Measurements from ENCODE around the gene CKMT2. TPM values are rescaled to one million over a fixed set of nuclear protein-coding genes. Genes with fewer than 3 reads are reported as not detected.

The CKMT2 gene
- 0.81 TPM for total RNA-seq (ENCODE audit: unreplicated experiment)
- long read RNA-seq, partial matches to known transcripts: 1 of 10 reads
- long read RNA-seq, other reads (novel, unspliced or antisense): 9 of 10 reads

GRCh38 chr5:81233080-81233634 is at the start of gene CKMT2:
CKMT2 (plus strand) TSS chr5:81233322; CDS start chr5:81251133, 17,811 bp downstream.
- H3K27ac Mint-ChIP-seq (ENCODE audit: unreplicated experiment): peak within 1 kb of the TSS; percentile 22
- TF ChIP-seq CTCF (IDR thresholded peaks at IDR 0.05; ENCODE audit: partially characterized antibody, unreplicated experiment): no peak
- H3K9me3 Mint-ChIP-seq (ENCODE audit: unreplicated experiment): peaks cover 2% of the 10 kb centered on the region
- H3K27me3 Mint-ChIP-seq (ENCODE audit: unreplicated experiment): peaks cover 5% of the 10 kb centered on the region
- peaks cover 2% of the 10 kb centered on the region for H3K4me1 Mint-ChIP-seq (ENCODE audit: low read depth, unreplicated experiment)
- peak within 1 kb of the TSS; percentile 84 for H3K4me3 Mint-ChIP-seq (ENCODE audit: unreplicated experiment)
- DNase-seq: peak; percentile 68
- H3K36me3 Mint-ChIP-seq (ENCODE audit: unreplicated experiment): no peaks in the 10 kb centered on the region

- peaks cover 24% of the 10 kb centered on the region for H3K4me1 Mint-ChIP-seq (ENCODE audit: low read depth, unreplicated experiment)
- TF ChIP-seq CTCF (IDR thresholded peaks at IDR 0.05; ENCODE audit: partially characterized antibody, unreplicated experiment): no peak
- peaks cover 5% of the 10 kb centered on the region for H3K9me3 Mint-ChIP-seq (ENCODE audit: unreplicated experiment)
- peak; percentile 37 for DNase-seq
- H3K27me3 Mint-ChIP-seq (ENCODE audit: unreplicated experiment): peaks cover 2% of the 10 kb centered on the region
- H3K4me3 Mint-ChIP-seq (ENCODE audit: unreplicated experiment): peak overlapping the region; percentile 31
- H3K27ac Mint-ChIP-seq (ENCODE audit: unreplicated experiment): peak overlapping the region; percentile 90
- H3K36me3 Mint-ChIP-seq (ENCODE audit: unreplicated experiment): no peaks in the 10 kb centered on the region
These were observed 49.0 kb upstream of the CKMT2 start for GRCh38 chr5:81183811-81184748.

- Mint-ChIP-seq H3K27ac (ENCODE audit: unreplicated experiment) (peak overlapping the region; percentile 90), H3K4me1 (ENCODE audit: low read depth, unreplicated experiment) (peaks cover 24% of the 10 kb centered on the region), H3K9me3 (ENCODE audit: unreplicated experiment) (peaks cover 5% of the 10 kb centered on the region), H3K36me3 (ENCODE audit: unreplicated experiment) (no peaks in the 10 kb centered on the region), H3K27me3 (ENCODE audit: unreplicated experiment) (peaks cover 2% of the 10 kb centered on the region), H3K4me3 (ENCODE audit: unreplicated experiment) (peak overlapping the region; percentile 31)
- no peak for DNase-seq
- no peak for TF ChIP-seq CTCF (IDR thresholded peaks at IDR 0.05; ENCODE audit: partially characterized antibody, unreplicated experiment)
These were observed 48.4 kb upstream of the CKMT2 start for GRCh38 chr5:81184749-81185110.

- peaks cover 5% of the 10 kb centered on the region for H3K9me3 Mint-ChIP-seq (ENCODE audit: unreplicated experiment)
- H3K4me3 Mint-ChIP-seq (ENCODE audit: unreplicated experiment): no peak overlapping the region
- DNase-seq: no peak
- no peak for TF ChIP-seq CTCF (IDR thresholded peaks at IDR 0.05; ENCODE audit: partially characterized antibody, unreplicated experiment)
- peaks cover 20% of the 10 kb centered on the region for H3K4me1 Mint-ChIP-seq (ENCODE audit: low read depth, unreplicated experiment)
- no peaks in the 10 kb centered on the region for H3K27me3 Mint-ChIP-seq (ENCODE audit: unreplicated experiment)
- no peak overlapping the region for H3K27ac Mint-ChIP-seq (ENCODE audit: unreplicated experiment)
- H3K36me3 Mint-ChIP-seq (ENCODE audit: unreplicated experiment): no peaks in the 10 kb centered on the region
These were observed 45.2 kb upstream of the CKMT2 start for GRCh38 chr5:81187885-81188284.

GRCh38 chr5:81188962-81189361 is 44.2 kb upstream of the CKMT2 start:
- Mint-ChIP-seq H3K9me3 (ENCODE audit: unreplicated experiment) (peaks cover 5% of the 10 kb centered on the region), H3K27ac (ENCODE audit: unreplicated experiment) (no peak overlapping the region), H3K4me3 (ENCODE audit: unreplicated experiment) (no peak overlapping the region), H3K36me3 (ENCODE audit: unreplicated experiment) (no peaks in the 10 kb centered on the region), H3K27me3 (ENCODE audit: unreplicated experiment) (no peaks in the 10 kb centered on the region), H3K4me1 (ENCODE audit: low read depth, unreplicated experiment) (peaks cover 14% of the 10 kb centered on the region)
- DNase-seq: no peak
- TF ChIP-seq CTCF (IDR thresholded peaks at IDR 0.05; ENCODE audit: partially characterized antibody, unreplicated experiment): no peak
